SK-N-SH (cell line): ENCODE measurements around the gene LCOR. TPM values are rescaled to one million over a fixed set of nuclear protein-coding genes. Genes with fewer than 3 reads are reported as not detected.

Experiments used
- CTCF ChIA-PET: fragments of 300-600, 350-600 bp; formaldehyde crosslinking; extraction: SDS; loops from one replicate; lab custom pipeline; 2021; lab: Yijun Ruan, JAX
- POLR2A ChIA-PET: fragments of 350-600 bp; sonication (Branson Sonifier 250); formaldehyde crosslinking; extraction: SDS; loops from one replicate; lab custom pipeline; 2020; ENCODE audit warnings: antibody characterized with exemption, inconsistent platforms; lab: Yijun Ruan, JAX
- DNase-seq: peaks from one replicate; pipeline ENCODE4 v3.0.0; 2012
- H2AFZ ChIP-seq: fragments of 200-600 bp; sonication (generic); 2 replicates; pipeline ENCODE4 v1.8.1; 2016; ENCODE audit warnings: antibody characterized with exemption, mild to moderate bottlenecking, low read depth
- H3F3A ChIP-seq: fragments of 200-600 bp; sonication (generic); replicated peaks from 2 replicates; pipeline ENCODE3; 2016; ENCODE audit warnings: antibody characterized with exemption, mild to moderate bottlenecking; ENCODE audit not compliant: insufficient read depth
- H3K27ac ChIP-seq, 2 experiments: fragments of 200-500 bp in 1 of 2; fragments of 200-600 bp in 1 of 2; sonication (Bioruptor generic) in 1 of 2; sonication (generic), shearing (Covaris generic) in 1 of 2; 2 replicates each; pipeline versions ENCODE4 v1.5.1 to v1.6.1; 2014 to 2016; ENCODE audit warnings: low read depth in 2 of 2, inconsistent platforms in 1 of 2, low read length in 1 of 2, mild to moderate bottlenecking in 1 of 2, mixed read lengths in 1 of 2
- H3K27me3 ChIP-seq: fragments of 200-600 bp; sonication (generic), shearing (Covaris generic); 2 replicates; pipeline ENCODE4 v1.6.1; 2016; ENCODE audit warnings: mixed run types; ENCODE audit not compliant: insufficient read depth
- H3K36me3 ChIP-seq, 2 experiments: fragments of 200-500 bp in 1 of 2; fragments of 200-600 bp in 1 of 2; sonication (Bioruptor generic) in 1 of 2; sonication (generic) in 1 of 2; replicated peaks in 1 of 2; 2 replicates each; pipeline versions ENCODE3 to v1.5.1; 2014 to 2016; ENCODE audit warnings: low read length in 1 of 2, mild to moderate bottlenecking in 1 of 2; ENCODE audit not compliant: insufficient read depth in 2 of 2, control insufficient read depth in 1 of 2
- H3K4me1 ChIP-seq, 2 experiments: fragments of 200-500 bp in 1 of 2; fragments of 200-600 bp in 1 of 2; sonication (Bioruptor generic) in 1 of 2; sonication (generic), shearing (Covaris generic) in 1 of 2; 2 replicates each; pipeline versions ENCODE4 v1.5.1 to v1.6.1; 2014 to 2016; ENCODE audit warnings: low read depth in 1 of 2, low read length in 1 of 2, mixed run types in 1 of 2; ENCODE audit not compliant: insufficient read depth in 2 of 2, control insufficient read depth in 1 of 2
- H3K4me2 ChIP-seq: fragments of 200-600 bp; sonication (generic), shearing (Covaris generic); 2 replicates; pipeline ENCODE4 v1.6.1; 2017; ENCODE audit warnings: mixed run types
- H3K4me3 ChIP-seq, 2 experiments: fragments of 200-500 bp in 1 of 2; fragments of 200-600 bp in 1 of 2; sonication (Bioruptor generic) in 1 of 2; sonication (generic), shearing (Covaris generic) in 1 of 2; 2 replicates each; pipeline versions ENCODE4 v1.5.1 to v1.8.1; 2014 to 2016; ENCODE audit warnings: low read depth in 2 of 2, inconsistent platforms in 1 of 2, low read length in 1 of 2, mild to moderate bottlenecking in 1 of 2, mixed read lengths in 1 of 2, moderate library complexity in 1 of 2
- H3K79me2 ChIP-seq: fragments of 200-600 bp; sonication (generic); 2 replicates; pipeline ENCODE4 v1.8.1; 2017; ENCODE audit warnings: mild to moderate bottlenecking; ENCODE audit not compliant: insufficient read depth
- H3K9ac ChIP-seq: fragments of 200-600 bp; sonication (generic); 2 replicates; pipeline ENCODE4 v1.6.1; 2017; ENCODE audit warnings: mixed run types
- H3K9me2 ChIP-seq: fragments of 200-600 bp; sonication (generic); 2 replicates; pipeline ENCODE4 v1.6.1; 2017; ENCODE audit warnings: mixed run types
- H3K9me3 ChIP-seq: fragments of 200-600 bp; sonication (generic); 2 replicates; pipeline ENCODE4 v1.6.1; 2017; ENCODE audit warnings: mixed run types, mild to moderate bottlenecking, moderate library complexity
- H4K20me1 ChIP-seq: fragments of 200-600 bp; sonication (generic); 2 replicates; pipeline ENCODE4 v1.6.1; 2017; ENCODE audit warnings: mild to moderate bottlenecking, mixed run types; ENCODE audit not compliant: insufficient read depth
- EZH2phosphoT487 ChIP-seq: fragments of 200-600 bp; sonication (generic); IDR thresholded peaks from 2 replicates; pipeline ENCODE4 v1.6.1; 2017; ENCODE audit warnings: low read depth, mixed run types, mild to moderate bottlenecking, antibody characterized with exemption, moderate library complexity, borderline replicate concordance
- FOSL2 ChIP-seq: IDR thresholded peaks from 2 replicates; pipeline ENCODE4 v1.4.0; 2012; ENCODE audit warnings: low read depth, mild to moderate bottlenecking, moderate library complexity, borderline replicate concordance
- FOXJ3 ChIP-seq: sonication (generic); formaldehyde crosslinking; IDR thresholded peaks from 2 replicates; pipeline ENCODE4 v1.5.1; 2020; ENCODE audit warnings: mild to moderate bottlenecking, missing genetic modification reagents
- GATA2 ChIP-seq: sonication (generic); formaldehyde crosslinking; IDR thresholded peaks from 2 replicates; pipeline ENCODE4 v1.5.0; 2020; ENCODE audit warnings: mild to moderate bottlenecking, missing genetic modification reagents
- PBX3 ChIP-seq: IDR thresholded peaks from 2 replicates; pipeline ENCODE4; 2012
- RAD21 ChIP-seq: IDR thresholded peaks from 2 replicates; pipeline ENCODE4 v1.6.1; 2012; ENCODE audit warnings: mild to moderate bottlenecking, low read length
- RCOR1 ChIP-seq: fragments of 150-350 bp; IDR thresholded peaks from 2 replicates; pipeline ENCODE4 v1.6.1; 2017; ENCODE audit warnings: antibody characterized with exemption, low read length
- RFX5 ChIP-seq: IDR thresholded peaks from 2 replicates; pipeline ENCODE4 v1.6.1; 2012; ENCODE audit warnings: mild to moderate bottlenecking, improper control_type of control experiment, low read length
- SMC3 ChIP-seq: IDR thresholded peaks from 2 replicates; pipeline ENCODE4 v1.6.1; 2012; ENCODE audit warnings: low read depth, low read length, improper control_type of control experiment
- TCF12 ChIP-seq: IDR thresholded peaks from 2 replicates; pipeline ENCODE4 v1.4.0; 2012
- USF2 ChIP-seq: fragments of 150-350 bp; IDR thresholded peaks from 2 replicates; pipeline ENCODE4 v1.6.1; 2017; ENCODE audit warnings: antibody characterized with exemption, low read length, low read depth, borderline replicate concordance
- WGBS: methylation state at CpG from one replicate; pipeline ENCODE4 v1.1.6; 2017; ENCODE audit warnings: low lambda C conversion rate; 5-methylcytosine and 5-hydroxymethylcytosine counted together
- polyA plus RNA-seq, 3 experiments: library from polyadenylated mRNA; depleted of rRNA; stranded (reverse); fragments of >200 nt; gene quantifications; 2 replicates each; pipeline ENCODE4 v1.2.3, GENCODE V29; 2012
- TF ChIP-seq, protein P1 (sequence below): IDR thresholded peaks from 2 replicates; pipeline ENCODE4 v1.4.0; 2012; ENCODE audit warnings: low read depth, borderline replicate concordance
- TF ChIP-seq, protein P2 (sequence below): IDR thresholded peaks from 2 replicates; pipeline ENCODE4 v1.6.1; 2012; ENCODE audit warnings: mild to moderate bottlenecking, low read depth, low read length, moderate library complexity
- TF ChIP-seq, protein P3 (sequence below): IDR thresholded peaks from 2 replicates; pipeline ENCODE4 v1.4.0; 2012; ENCODE audit warnings: low read depth
- TF ChIP-seq, protein P4 (sequence below): fragments of 200-600 bp; sonication (generic); IDR thresholded peaks from 2 replicates; pipeline ENCODE4 v1.6.1; 2017; ENCODE audit warnings: antibody characterized with exemption, mild to moderate bottlenecking, moderate library complexity
- TF ChIP-seq, protein P5 (sequence below): fragments of 150-350 bp; IDR thresholded peaks from 2 replicates; pipeline ENCODE4 v1.6.1; 2016; ENCODE audit warnings: mild to moderate bottlenecking, low read depth, low read length

Gene LCOR
- polyA plus RNA-seq, 1 of the 3 experiments (the other 2 are of a cell fraction) = 1.9 TPM

DNA sequence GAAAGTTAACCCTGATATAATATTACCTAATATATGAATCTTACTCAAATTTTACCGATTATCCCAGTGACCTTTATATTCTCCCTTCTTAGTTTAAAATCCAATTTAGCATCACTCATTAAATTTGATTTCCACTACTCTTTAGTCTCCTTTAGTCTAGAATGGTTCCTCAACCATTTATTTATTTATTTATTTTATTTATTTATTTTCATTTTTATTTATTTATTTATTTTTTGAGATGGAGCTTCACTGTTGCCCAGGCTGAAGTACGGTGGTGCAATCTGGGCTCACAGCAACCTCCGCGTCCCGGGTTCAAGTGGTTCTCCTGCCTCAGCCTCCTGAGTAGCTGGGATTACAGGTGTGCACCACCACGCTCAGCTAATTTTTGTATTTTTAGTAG lies 92.8 kb downstream of the LCOR start:
- H3K9ac ChIP-seq = no peak overlapping the region
- H3K79me2 ChIP-seq = peaks cover 71% of the 10 kb centered on the region
- H3K27ac ChIP-seq = no peak overlapping the region
- no peak overlapping the region for H3K4me2 ChIP-seq
- H3K27me3 ChIP-seq = no peaks in the 10 kb centered on the region
- peaks cover 8 to 61% of the 10 kb centered on the region in 2 experiments for H3K36me3 ChIP-seq
- peaks cover 2% of the 10 kb centered on the region; the same call in 1 of the 2 replicates for H4K20me1 ChIP-seq
- peaks cover 0 to 5% of the 10 kb centered on the region in 2 experiments; a peak in 1 of 4 replicates for H3K4me1 ChIP-seq
- H2AFZ ChIP-seq = no peak overlapping the region
- no peak for TF ChIP-seq SMC3
- no peak for TF ChIP-seq RCOR1
- TF ChIP-seq TCF12 = no peak
- TF ChIP-seq EZH2phosphoT487 = no peak
- TF ChIP-seq FOXJ3 = no peak
- no peak for TF ChIP-seq RAD21
- no peak for TF ChIP-seq RFX5
- TF ChIP-seq, protein P1, sequence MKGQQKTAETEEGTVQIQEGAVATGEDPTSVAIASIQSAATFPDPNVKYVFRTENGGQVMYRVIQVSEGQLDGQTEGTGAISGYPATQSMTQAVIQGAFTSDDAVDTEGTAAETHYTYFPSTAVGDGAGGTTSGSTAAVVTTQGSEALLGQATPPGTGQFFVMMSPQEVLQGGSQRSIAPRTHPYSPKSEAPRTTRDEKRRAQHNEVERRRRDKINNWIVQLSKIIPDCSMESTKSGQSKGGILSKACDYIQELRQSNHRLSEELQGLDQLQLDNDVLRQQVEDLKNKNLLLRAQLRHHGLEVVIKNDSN = no peak
- TF ChIP-seq, protein P2, sequence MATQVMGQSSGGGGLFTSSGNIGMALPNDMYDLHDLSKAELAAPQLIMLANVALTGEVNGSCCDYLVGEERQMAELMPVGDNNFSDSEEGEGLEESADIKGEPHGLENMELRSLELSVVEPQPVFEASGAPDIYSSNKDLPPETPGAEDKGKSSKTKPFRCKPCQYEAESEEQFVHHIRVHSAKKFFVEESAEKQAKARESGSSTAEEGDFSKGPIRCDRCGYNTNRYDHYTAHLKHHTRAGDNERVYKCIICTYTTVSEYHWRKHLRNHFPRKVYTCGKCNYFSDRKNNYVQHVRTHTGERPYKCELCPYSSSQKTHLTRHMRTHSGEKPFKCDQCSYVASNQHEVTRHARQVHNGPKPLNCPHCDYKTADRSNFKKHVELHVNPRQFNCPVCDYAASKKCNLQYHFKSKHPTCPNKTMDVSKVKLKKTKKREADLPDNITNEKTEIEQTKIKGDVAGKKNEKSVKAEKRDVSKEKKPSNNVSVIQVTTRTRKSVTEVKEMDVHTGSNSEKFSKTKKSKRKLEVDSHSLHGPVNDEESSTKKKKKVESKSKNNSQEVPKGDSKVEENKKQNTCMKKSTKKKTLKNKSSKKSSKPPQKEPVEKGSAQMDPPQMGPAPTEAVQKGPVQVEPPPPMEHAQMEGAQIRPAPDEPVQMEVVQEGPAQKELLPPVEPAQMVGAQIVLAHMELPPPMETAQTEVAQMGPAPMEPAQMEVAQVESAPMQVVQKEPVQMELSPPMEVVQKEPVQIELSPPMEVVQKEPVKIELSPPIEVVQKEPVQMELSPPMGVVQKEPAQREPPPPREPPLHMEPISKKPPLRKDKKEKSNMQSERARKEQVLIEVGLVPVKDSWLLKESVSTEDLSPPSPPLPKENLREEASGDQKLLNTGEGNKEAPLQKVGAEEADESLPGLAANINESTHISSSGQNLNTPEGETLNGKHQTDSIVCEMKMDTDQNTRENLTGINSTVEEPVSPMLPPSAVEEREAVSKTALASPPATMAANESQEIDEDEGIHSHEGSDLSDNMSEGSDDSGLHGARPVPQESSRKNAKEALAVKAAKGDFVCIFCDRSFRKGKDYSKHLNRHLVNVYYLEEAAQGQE = no peak
- TF ChIP-seq, protein P3, sequence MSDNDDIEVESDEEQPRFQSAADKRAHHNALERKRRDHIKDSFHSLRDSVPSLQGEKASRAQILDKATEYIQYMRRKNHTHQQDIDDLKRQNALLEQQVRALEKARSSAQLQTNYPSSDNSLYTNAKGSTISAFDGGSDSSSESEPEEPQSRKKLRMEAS = no peak
- no peak for TF ChIP-seq USF2
- TF ChIP-seq PBX3 = no peak
- no peak for TF ChIP-seq FOSL2
- TF ChIP-seq, protein P4, sequence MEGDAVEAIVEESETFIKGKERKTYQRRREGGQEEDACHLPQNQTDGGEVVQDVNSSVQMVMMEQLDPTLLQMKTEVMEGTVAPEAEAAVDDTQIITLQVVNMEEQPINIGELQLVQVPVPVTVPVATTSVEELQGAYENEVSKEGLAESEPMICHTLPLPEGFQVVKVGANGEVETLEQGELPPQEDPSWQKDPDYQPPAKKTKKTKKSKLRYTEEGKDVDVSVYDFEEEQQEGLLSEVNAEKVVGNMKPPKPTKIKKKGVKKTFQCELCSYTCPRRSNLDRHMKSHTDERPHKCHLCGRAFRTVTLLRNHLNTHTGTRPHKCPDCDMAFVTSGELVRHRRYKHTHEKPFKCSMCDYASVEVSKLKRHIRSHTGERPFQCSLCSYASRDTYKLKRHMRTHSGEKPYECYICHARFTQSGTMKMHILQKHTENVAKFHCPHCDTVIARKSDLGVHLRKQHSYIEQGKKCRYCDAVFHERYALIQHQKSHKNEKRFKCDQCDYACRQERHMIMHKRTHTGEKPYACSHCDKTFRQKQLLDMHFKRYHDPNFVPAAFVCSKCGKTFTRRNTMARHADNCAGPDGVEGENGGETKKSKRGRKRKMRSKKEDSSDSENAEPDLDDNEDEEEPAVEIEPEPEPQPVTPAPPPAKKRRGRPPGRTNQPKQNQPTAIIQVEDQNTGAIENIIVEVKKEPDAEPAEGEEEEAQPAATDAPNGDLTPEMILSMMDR = no peak
- no peak for TF ChIP-seq GATA2 (CRISPR knock-in tag)
- TF ChIP-seq, protein P5, sequence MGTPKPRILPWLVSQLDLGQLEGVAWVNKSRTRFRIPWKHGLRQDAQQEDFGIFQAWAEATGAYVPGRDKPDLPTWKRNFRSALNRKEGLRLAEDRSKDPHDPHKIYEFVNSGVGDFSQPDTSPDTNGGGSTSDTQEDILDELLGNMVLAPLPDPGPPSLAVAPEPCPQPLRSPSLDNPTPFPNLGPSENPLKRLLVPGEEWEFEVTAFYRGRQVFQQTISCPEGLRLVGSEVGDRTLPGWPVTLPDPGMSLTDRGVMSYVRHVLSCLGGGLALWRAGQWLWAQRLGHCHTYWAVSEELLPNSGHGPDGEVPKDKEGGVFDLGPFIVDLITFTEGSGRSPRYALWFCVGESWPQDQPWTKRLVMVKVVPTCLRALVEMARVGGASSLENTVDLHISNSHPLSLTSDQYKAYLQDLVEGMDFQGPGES = no peak
- no peak for DNase-seq
- H3F3A ChIP-seq = peaks cover 4% of the 10 kb centered on the region
- H3K9me2 ChIP-seq = no peaks in the 10 kb centered on the region
- WGBS = 97% methylated on average over 6 of the region's 6 CpGs
- ChIA-PET POLR2A (no interaction called here), CTCF (interaction anchor here (0.9 kb wide), 1 partner anchor 112 kb away, joined by 4 read pairs; no protein-coding TSS in a partner anchor)
- no peak overlapping the region for H3K4me3 ChIP-seq
- H3K9me3 ChIP-seq = no peaks in the 10 kb centered on the region
